Smooth muscle cell (in vitro differentiated cells): Measurements from ENCODE around the gene NDUFAF8. TPM values are rescaled to one million over a fixed set of nuclear protein-coding genes. Genes with fewer than 3 reads are reported as not detected.

Source experiments
- DNase-seq: peaks from one replicate; lab custom pipeline; 2025; ENCODE audit not compliant: unreplicated experiment; lab: John Stamatoyannopoulos, UW
- H2AFZ ChIP-seq: fragments of 200-600 bp; sonication (generic); 2 replicates; pipeline ENCODE4 v1.6.0; 2016; ENCODE audit warnings: antibody characterized with exemption, low read depth, mild to moderate bottlenecking
- H3F3A ChIP-seq: fragments of 200-600 bp; sonication (generic); 2 replicates; pipeline ENCODE4 v1.6.0; 2017; ENCODE audit warnings: antibody characterized with exemption, low read depth
- H3K27ac ChIP-seq: fragments of 200-600 bp; sonication (generic); 2 replicates; pipeline ENCODE4 v1.5.1; 2016; ENCODE audit warnings: low read depth, mild to moderate bottlenecking
- H3K27me3 ChIP-seq: fragments of 200-600 bp; sonication (generic); 2 replicates; pipeline ENCODE4 v1.6.1; 2016; ENCODE audit warnings: low read depth, mild to moderate bottlenecking
- H3K36me3 ChIP-seq: fragments of 200-600 bp; sonication (generic); 2 replicates; pipeline ENCODE4 v1.5.1; 2016; ENCODE audit warnings: low read depth
- H3K4me1 ChIP-seq: fragments of 200-600 bp; sonication (generic); 2 replicates; pipeline ENCODE4 v1.5.1; 2016; ENCODE audit warnings: low read depth
- H3K4me2 ChIP-seq: fragments of 200-600 bp; sonication (generic); 2 replicates; pipeline ENCODE4 v1.6.0; 2016; ENCODE audit warnings: mild to moderate bottlenecking
- H3K4me3 ChIP-seq: fragments of 200-600 bp; sonication (generic); 2 replicates; pipeline ENCODE4 v1.5.1; 2016; ENCODE audit warnings: mild to moderate bottlenecking
- H3K79me2 ChIP-seq: fragments of 200-600 bp; sonication (generic); 2 replicates; pipeline ENCODE4 v1.6.0; 2016; ENCODE audit warnings: low read depth, mild to moderate bottlenecking
- H3K9ac ChIP-seq: fragments of 200-600 bp; sonication (generic); 2 replicates; pipeline ENCODE4 v1.6.0; 2016; ENCODE audit warnings: low read depth
- H3K9me3 ChIP-seq: fragments of 200-600 bp; sonication (generic); replicated peaks from 2 replicates; pipeline ENCODE4 v1.5.1; 2016; ENCODE audit warnings: low read depth
- H4K20me1 ChIP-seq: fragments of 200-600 bp; sonication (generic); 2 replicates; pipeline ENCODE4 v1.6.0; 2016; ENCODE audit warnings: low read depth
- WGBS: methylation state at CpG from one replicate; pipeline ENCODE4 v1.1.7; 2016; ENCODE audit warnings: low lambda C conversion rate; 5-methylcytosine and 5-hydroxymethylcytosine counted together
- polyA plus RNA-seq: library from polyadenylated mRNA; unstranded; fragments of >200 nt; fragmentation: Nextera tagmentation; extraction: Ambion mirVana; gene quantifications from 2 replicates; pipeline ENCODE4 v1.2.1, GENCODE V29; 2016
- total RNA-seq: library from RNA; depleted of rRNA; stranded (reverse); fragments of >200 nt; gene quantifications from 2 replicates; pipeline ENCODE4 v1.2.3, GENCODE V29; 2014
- TF ChIP-seq, protein P1 (sequence below): fragments of 200-600 bp; sonication (generic); IDR thresholded peaks from 2 replicates; pipeline ENCODE4 v1.5.1; 2017; ENCODE audit warnings: borderline replicate concordance, mild to moderate bottlenecking, antibody characterized with exemption; ENCODE audit not compliant: insufficient read depth, poor library complexity, severe bottlenecking

NDUFAF8 gene
- total and polyA plus RNA-seq, 2 experiments from 2014 or later = 60.6 to 111 TPM

DNA sequence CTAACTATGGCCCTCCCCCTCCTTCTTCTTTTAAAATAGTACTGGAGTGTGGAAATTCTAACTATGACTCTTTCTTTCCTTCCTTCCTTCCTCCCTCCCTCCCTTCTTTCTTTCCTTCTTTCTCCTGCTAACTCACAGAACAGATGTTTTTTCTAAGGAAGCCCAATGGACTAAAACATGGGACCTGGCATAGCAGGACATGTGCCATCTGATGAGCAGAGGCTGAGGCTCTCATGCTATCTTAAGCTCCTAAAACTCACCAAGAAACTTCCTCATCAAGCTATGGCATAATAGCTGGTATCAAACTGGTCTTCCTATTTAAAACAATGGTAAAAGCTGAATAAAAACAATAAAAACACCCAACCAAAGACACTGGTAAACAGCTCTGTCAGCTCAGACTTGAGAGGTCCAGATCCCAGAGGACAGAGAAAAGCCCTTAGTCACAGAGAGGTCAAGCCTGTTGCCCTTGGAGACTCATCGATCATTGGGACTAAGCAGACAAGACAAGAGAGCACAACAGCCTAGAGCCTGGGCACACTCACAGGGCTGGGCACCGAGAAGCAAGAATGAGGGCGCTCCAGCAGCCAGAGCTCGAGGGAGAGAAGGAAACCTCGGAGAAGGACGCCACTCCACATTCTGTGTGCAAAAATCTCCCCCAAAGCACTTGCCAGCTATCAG is 28.4 kb downstream of the NDUFAF8 start:
- Histone ChIP-seq H4K20me1 (peaks cover 16% of the 10 kb centered on the region), H3F3A (no peaks in the 10 kb centered on the region), H3K36me3 (no peaks in the 10 kb centered on the region), H3K4me1 (no peaks in the 10 kb centered on the region), H2AFZ (no peak overlapping the region), H3K27ac (no peak overlapping the region), H3K79me2 (no peaks in the 10 kb centered on the region), H3K4me2 (no peak overlapping the region), H3K9ac (no peak overlapping the region), H3K4me3 (no peak overlapping the region), H3K27me3 (no peaks in the 10 kb centered on the region), H3K9me3 (no peaks in the 10 kb centered on the region)
- 98% methylated on average over 6 of the region's 6 CpGs for WGBS
- TF ChIP-seq, protein P1, sequence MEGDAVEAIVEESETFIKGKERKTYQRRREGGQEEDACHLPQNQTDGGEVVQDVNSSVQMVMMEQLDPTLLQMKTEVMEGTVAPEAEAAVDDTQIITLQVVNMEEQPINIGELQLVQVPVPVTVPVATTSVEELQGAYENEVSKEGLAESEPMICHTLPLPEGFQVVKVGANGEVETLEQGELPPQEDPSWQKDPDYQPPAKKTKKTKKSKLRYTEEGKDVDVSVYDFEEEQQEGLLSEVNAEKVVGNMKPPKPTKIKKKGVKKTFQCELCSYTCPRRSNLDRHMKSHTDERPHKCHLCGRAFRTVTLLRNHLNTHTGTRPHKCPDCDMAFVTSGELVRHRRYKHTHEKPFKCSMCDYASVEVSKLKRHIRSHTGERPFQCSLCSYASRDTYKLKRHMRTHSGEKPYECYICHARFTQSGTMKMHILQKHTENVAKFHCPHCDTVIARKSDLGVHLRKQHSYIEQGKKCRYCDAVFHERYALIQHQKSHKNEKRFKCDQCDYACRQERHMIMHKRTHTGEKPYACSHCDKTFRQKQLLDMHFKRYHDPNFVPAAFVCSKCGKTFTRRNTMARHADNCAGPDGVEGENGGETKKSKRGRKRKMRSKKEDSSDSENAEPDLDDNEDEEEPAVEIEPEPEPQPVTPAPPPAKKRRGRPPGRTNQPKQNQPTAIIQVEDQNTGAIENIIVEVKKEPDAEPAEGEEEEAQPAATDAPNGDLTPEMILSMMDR = no peak
- DNase-seq = no peak

DNA sequence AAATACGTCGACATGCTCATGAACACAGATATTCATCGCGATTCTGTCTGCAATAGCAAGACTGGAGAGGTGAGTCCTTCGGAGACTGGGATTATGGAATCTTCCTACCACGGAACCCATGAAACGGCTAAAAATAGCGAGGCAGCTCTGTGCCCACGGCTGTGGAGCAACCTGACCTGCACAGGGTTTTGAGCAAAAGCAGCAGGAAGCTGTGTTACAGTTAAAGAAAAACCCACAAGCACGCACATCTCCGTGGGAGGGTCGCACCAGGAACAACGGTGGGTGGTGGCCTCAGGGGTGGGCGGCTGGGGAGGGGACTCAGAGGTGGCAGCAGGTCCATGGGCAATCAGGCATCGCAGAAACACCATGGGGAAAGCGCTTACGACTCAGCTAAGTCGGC is 31.2 kb downstream of the NDUFAF8 start:
- no peak for DNase-seq
- H3K4me1 ChIP-seq = no peaks in the 10 kb centered on the region
- TF ChIP-seq, protein P1 = no peak
- H3K4me3 ChIP-seq = no peak overlapping the region
- H3K27ac ChIP-seq = no peak overlapping the region
- no peaks in the 10 kb centered on the region for H3K36me3 ChIP-seq
- no peaks in the 10 kb centered on the region for H3K79me2 ChIP-seq
- no peaks in the 10 kb centered on the region for H3K9me3 ChIP-seq
- no peak overlapping the region for H3K9ac ChIP-seq
- H2AFZ ChIP-seq = no peak overlapping the region
- H4K20me1 ChIP-seq = peaks cover 16% of the 10 kb centered on the region
- no peak overlapping the region for H3K4me2 ChIP-seq
- no peaks in the 10 kb centered on the region for H3F3A ChIP-seq
- no peaks in the 10 kb centered on the region for H3K27me3 ChIP-seq
- WGBS = 91% methylated on average over 18 of the region's 18 CpGs

DNA sequence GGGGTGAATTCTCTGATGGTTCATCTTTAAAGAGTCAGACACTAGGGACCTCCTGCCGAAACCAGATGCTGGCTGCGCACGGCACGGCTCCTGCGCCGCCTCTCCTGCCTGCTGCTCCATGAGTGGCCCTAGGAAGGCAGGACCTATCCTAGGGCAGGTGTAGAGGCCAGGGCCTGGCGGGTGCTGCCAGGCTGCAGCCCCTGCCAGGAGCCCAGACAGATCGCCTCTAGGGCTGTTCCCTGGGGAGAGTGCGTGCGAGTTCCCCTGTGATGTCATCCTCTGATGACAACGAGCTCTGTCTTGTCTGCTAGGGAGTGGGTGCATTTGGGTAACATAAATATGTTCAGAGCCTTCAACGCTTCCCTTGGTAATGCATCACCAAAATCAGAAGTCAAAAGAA is 32.1 kb downstream of the NDUFAF8 start:
- Histone ChIP-seq H3K9ac (no peak overlapping the region), H3F3A (no peaks in the 10 kb centered on the region), H3K36me3 (no peaks in the 10 kb centered on the region), H3K9me3 (no peaks in the 10 kb centered on the region), H3K4me2 (no peak overlapping the region), H3K4me3 (no peak overlapping the region), H3K79me2 (no peaks in the 10 kb centered on the region), H3K27me3 (no peaks in the 10 kb centered on the region), H3K4me1 (no peaks in the 10 kb centered on the region), H4K20me1 (peaks cover 16% of the 10 kb centered on the region), H3K27ac (no peak overlapping the region), H2AFZ (no peak overlapping the region)
- DNase-seq = no peak
- WGBS = 97% methylated on average over 12 of the region's 12 CpGs
- TF ChIP-seq, protein P1 = no peak

DNA sequence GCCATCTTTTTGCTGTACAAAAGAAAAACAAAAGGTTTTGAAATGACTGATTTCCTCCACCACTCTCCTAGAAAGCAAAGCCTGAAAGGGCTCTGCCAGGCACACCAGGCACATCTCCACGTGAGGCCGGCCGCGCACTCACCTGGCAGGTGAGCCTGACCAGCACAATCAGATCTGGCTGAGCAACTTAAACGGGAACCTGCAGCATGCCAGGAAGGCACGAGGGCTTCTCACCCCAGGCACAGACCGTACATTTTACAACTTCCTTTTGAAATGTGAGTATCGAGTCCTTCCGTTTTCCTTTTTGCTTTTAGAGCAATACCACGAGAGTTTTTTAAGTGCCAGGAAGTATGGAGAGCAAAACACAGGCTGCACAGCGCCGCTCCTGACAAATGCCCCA is 33.5 kb downstream of the NDUFAF8 start:
- Histone ChIP-seq H3K4me2 (no peak overlapping the region), H3K27me3 (no peaks in the 10 kb centered on the region), H3K9me3 (no peaks in the 10 kb centered on the region), H3K27ac (no peak overlapping the region), H3K9ac (no peak overlapping the region), H3K79me2 (no peaks in the 10 kb centered on the region), H3F3A (no peaks in the 10 kb centered on the region), H4K20me1 (peaks cover 17% of the 10 kb centered on the region), H2AFZ (no peak overlapping the region), H3K4me3 (no peak overlapping the region), H3K36me3 (no peaks in the 10 kb centered on the region), H3K4me1 (no peaks in the 10 kb centered on the region)
- no peak for DNase-seq
- TF ChIP-seq, protein P1 = no peak
- 96% methylated on average over 12 of the region's 12 CpGs for WGBS
